HG02943 (cell line): ENCODE results near the gene ALDH3A1.
"Not testable (repeated sequence)": the region's sequence is repeated elsewhere in the genome, so short reads cannot be mapped to it uniquely, and the experiment has no call there.

Source experiments
- ATAC-seq: cut with Tn5 transposase; IDR thresholded peaks from one replicate; pipeline ENCODE4 v1.9.1; 2021; ENCODE audit warnings: mild to moderate bottlenecking, low read depth, moderate library complexity; ENCODE audit not compliant: unreplicated experiment

Gene ALDH3A1

DNA sequence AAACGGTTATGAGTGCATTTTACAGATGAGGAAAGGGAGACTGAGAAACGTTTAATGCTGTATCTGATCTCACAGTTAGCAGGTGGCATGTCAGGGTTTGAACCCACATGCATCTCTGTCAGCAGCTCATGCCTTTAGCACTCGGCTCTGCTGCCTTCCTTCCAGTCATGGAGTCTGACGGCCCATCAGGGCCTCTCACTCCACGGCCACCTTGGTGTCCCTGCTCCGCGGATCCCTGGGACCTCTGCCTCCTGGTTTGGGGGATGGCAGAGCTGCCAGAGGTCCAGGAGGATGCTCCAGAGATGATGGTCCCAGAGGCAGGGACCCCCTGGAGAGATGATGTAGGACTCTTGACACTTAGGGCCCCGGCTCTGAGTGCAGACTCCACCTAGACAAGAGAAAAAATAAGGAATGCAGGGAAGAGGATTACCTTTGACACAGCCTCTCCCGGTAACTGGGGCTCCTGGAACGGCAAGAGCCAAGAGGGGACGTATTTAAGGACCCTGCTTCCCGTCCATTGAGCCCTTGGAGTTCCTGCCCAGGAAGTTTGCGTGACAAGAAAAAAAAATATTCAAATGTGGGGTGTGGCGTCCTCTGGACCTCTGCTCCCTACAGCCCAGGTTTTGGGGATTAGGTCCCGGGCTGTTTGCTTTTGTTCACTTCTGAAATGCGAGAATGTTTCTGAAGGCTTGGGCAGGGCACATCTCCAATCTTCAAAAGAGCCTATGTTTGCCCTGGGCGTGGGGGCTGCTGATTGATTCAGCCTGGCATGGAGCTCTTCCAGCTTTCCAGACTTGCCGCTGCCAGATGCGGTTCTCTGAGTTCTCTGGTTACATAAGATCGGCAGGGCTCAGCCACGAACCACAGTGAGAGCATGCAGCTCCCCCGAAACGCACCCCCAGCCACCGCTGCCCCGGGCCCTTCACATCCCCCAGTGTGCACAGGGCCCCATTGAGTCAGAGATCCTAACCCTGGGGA, at the start of gene ALDH3A1:
ALDH3A1 (minus strand) TSS at position 470 of the 978 bp plus-strand sequence. CDS start 3,169 bp downstream, outside the sequence.
- no peak for ATAC-seq

DNA sequence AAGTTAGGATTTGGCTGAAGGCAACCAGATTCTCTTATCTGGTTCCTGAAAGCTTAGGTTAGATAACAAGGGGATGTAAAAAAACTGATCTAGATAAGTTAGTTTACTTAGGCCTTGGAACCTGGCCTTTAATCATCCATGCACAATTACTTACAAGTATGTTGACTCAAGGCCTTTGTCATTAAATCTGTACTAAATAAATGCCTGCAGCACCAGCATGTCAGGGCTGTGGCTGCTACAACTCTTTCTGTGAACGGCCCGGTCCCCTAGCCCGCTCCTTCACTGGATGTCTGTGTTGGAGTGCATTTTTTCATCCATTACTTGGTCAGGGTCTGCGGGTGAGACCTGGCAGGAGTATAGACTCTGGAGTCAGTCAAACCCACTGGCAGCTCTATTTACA, 48.4 kb upstream of the ALDH3A1 start:
- no peak for ATAC-seq

DNA sequence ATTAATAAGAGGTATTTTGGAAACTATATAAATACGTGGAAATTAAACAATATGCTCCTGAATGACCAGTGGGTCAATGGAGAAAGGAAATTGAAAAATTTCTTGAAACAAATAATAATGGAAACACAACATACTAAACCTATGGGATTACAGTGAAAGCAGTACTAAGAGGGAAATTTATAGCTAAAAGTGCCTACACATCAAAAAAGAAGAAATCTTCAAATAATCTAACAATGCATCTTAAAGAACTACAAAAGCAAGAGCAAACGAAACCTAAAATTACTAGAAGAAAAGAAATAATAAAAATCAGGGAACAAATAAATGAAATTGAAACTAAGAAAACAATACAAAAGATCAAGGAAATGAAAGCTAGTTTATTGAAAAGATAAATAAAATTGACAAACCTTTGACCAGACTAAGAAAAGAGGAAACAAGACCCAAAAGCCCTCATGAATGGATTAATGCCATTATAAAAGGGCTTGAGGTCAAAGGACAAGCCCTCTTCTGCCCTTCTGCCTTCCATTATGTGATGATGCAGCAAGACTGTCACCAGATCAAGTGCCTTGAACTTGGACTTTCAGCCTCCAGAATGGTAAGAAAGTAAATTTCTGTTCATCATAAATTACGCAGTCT, 43.9 kb upstream of the ALDH3A1 start:
- ATAC-seq: no peak

DNA sequence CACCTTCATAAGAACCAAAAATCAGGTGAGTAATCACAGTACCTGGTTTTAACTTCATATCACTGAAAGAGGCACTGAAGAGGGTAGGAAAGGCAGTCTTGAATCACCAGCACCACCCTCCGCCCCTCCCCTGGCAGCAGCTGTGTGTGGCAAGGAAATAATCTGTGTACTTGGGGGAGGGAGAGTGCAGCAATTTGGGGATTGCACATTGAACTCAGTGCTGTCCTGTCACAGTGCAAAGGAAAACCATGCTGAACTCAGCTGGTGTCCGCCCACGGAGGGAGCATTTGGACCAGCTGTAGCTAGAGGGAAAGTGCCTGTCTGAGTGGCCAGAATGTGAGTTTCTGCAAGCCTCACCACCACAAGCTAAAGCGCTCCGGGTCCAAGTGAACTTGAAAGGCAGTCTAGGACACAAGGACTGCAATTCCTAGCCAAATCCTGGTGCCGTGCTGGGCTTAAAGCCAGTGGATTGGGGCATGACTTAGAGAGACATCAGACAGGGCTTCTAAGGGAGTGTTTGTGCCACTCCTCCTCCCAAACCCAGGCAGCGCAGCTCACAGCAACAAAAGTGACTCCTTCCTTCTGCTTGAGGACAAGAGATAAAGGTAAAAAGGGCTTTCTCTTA, 39.7 kb upstream of the ALDH3A1 start:
- ATAC-seq: no peak

DNA sequence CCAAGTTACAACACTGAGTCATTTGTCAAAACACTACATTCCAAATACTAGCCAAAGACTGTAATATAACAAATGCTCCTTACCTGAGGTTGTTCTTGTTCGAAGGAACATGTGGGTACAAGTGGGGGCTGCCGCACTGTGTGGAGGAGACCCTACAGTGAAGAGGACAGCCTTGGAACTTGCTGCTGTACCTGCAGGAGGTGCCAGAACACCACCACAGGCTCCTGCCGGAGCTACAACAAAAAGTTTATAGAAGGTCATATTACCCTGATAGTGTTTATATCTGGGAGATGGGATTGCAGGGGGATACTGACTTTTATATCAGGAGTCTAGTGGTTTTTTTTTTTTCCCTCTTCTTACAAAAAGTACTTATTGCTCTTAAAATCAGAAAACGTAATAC, 37.8 kb upstream of the ALDH3A1 start:
- ATAC-seq: no peak

DNA sequence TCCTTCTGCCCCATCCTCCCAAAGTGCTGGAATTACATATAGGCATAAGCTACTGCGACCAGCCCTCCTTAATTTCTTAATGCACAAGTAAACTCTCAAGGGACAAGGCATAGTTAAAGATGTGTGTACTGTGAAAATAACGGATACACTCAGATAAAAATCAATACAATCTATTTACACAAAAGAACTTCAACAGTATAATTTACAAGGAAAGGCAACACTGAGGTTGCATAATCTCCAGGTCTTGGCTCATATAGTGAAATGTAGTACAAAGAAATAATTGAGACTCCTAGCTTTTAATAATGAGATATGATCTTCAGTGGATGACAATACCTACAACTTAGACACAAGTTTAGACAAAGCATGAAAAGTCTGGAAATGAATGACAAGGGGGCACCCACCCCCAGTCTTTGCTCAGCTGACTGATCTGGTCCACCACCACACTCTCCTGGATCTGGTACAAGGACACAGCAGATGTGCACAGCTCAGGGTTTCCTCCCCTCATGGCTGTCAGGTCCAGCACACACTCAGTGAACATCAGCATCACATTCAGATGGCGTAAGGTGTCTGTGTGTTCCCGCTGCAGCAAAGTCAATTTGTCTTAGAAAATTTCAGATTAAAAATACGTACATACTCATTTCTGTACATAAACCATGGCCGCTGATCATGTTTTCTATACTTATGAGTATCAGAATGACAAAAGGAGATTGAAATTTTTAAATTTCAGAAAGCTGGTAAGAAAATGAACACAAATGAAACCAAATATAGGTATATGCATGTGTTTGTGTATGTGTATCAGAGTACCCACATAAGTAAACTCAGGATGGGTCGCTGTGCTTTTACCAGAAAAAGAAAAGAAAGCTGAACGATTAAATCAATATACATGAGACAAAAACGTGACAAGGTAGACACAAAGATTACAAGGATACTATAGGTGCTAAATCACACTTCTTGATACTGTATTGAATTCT, 33.7 kb upstream of the ALDH3A1 start:
- ATAC-seq: no peak

DNA sequence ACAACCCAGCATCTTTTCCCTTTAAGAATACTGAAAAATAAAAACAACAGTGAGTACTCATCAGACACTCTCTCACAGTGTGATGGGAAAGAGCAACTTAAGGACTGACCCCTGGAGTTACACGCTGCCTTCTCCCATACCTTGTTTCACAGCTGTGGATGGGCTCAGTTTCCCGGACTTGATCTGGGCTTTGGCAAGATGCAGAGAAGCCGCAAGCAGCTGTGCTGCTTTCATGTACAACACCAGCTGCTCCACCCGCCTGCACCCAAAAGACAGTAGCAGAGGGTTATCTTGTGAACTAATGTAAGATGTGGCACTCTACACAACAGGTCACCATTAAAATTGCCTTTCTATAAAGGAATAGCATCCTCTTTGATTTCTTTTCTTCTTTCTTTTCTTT, 32.7 kb upstream of the ALDH3A1 start:
- ATAC-seq: no peak

DNA sequence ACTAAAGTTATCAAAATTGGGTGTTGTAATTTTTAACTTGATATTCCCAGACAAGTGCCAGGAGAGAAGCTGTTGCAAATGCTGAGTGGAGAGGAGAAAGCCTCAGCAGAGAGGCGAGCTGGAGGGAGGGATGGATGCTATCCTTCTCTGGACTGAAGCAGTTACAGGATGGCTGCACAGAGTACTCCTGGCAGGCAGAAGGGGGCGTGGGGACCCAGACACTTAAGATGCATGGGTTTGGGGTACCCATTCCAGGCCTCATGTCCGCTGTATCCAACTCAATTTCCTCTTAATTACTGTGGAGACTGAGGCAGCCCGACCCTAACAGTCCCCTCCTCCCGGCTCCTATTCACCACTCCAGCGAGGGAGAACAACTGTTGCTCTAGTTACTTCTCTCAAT, 25.4 kb upstream of the ALDH3A1 start:
- no peak for ATAC-seq

DNA sequence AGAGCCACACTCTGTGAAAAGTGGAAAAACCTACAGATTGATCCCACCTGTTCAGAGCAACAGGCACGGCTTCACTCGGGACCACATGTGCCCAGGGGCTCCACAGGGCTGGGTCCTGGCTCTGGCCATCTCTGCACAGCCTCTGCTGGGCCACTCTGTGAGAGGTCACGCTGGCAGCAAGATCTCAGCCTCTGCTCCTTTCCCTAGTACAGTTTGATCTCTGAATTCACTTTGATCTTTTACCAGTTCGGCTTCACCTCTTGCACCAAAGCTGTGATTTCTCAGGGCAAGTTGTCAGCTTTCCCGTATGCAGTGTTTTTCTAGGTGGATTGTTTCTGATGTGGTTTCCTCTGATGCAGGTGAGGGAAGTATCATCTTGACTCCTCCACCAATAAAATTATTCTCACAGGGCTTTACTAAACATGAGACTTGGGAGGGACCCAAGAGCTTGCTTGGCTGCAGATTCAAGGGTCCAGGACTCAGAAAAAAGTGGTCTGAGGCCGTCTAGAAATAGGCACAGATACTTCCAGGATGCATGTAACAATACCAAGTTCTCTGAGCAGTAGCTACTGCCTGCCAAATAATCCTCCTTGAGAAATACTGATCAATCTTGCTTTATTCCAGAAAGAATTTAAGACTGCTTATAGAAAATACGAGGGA, 24.0 kb upstream of the ALDH3A1 start:
- no peak for ATAC-seq

DNA sequence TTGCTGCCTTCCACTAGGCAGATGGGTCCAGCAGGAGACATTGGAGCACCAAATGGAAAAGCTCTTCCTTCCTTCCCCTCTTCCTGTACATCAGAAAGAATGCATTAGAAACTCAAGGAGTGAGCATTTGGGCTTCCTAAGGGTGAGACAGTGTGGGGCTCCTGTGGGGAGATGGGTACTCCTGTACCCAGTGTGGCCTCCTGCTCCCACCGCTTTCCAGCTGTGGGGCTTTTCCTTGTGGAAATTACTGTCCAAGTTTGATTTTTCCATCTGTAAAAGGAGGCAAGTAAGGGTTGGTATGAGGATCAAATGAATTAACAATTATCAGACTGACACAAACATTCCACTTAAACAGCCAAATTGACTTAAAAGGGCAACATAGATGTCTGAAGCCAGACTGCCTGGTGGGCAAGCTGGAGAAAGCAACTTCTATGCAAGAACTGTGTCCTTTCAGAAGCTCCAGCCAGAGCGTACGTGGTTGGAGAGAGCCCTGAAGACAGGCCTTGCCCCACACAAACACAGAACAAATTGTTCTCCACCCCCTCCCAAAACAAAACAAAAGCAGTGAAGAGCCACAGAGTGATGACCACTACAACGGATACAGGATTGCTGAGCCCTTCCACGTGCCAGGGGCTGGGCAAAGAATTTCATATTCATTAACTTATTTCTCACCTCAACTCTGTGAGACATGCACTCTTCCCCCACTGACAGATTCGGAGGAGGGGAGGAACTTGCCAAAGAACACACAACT, 23.1 kb upstream of the ALDH3A1 start:
- ATAC-seq: no peak

DNA sequence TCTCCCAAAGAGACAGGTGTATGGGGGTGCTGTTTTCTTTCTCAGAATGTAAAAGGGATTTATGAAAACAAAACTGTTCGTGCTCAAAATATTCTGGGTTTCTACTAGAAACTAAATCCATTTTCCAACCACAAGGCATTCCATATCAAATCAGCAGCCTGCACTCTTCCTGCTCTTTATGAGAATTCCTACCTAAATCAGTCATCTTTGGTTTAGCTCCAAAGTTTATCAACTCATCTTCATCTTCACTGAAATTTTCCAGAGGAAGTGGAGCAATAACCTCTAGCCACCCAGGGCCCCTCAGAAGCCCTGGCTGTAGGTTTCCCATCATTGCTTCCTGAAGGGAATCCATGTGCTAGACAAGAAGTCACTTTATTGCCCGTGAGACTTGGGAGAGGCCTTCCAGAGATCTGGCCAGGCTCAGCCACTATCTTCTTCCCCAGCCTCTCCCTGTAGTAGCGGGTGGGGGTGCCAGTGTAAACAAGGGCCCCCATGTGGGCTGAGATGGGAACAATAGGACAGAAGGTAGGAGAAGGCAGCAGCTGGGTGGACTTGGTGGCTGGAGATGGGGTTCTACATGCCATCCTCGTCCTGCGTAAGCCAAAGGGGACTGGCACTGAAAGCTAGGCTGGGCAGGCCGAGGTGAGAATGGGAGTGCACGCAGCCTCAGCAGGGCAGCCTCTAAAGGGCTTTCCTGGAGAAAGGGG, 22.0 kb upstream of the ALDH3A1 start:
- no peak for ATAC-seq

DNA sequence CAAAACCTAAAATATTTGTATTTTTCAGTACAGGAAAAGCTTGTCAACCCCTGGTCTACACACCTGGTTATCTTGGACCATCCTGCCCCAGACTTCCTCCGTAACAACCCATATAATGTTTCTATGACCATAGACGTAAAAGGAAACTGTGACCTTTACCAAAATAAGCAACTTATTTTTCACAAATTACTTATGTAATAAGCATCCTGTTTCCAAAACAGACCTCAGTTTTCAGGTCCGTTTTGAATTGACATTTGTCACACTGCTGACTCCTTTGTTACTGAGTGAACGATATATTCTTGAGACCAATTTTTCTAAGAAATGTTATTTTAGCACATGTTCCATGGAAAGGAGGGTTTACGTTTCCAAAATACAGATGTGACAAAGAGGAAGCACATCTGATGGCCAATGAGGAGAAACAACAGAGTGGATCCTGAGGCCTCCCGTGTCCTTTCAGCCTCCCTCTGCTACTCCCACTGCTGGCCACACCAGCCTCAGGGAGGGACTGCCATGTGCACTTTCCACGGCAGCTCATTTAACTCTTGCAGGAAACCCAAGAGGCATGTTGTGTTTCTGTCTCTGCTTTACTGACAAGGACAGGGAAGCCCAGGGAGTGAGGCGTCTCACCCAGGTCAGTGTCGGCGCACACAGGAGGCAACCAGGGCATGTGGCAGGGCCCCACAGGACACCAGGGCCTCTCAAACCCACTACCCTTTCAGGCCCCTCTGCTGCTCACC, 20.1 kb upstream of the ALDH3A1 start:
- no peak for ATAC-seq

DNA sequence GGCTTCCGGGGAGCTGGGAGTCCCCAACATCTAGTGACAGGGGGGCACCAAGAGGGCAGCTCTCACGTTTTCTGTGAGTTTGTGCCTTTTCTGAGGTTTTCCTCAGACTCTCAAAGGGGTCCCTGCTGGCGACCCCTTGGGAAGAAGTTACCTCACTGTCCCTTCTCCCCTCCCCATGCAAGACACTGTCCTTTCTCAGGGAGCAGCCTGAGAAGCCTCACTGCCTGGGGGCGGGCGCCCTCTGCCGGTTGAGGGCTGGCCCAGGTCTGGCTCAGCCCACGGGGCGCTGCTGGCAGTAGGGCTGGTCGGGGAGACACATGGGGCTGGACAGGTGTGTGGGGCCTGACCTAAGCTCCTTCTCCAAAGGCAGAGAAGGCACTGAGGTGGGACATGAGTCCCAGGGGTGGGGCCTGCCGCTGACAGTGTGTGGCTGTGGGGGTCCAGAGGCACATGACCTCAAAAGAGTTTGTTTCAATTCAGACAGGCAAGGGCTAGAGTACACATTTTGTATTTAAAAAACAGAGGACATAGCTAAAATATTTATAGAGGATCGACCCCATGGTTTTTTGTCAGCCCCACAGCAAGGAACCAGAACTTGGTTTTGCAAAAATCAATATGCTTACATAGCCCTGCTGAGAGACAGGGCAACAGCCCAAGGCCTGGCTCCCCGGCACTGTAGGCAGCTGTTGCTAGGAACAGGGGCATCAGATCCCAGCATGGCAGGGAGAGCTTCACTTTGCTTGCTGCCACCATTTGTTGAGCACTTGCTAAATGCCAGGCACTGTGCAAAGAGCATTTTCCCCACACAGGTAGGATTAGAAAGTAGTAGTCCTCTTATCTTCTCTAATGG, 18.5 kb upstream of the ALDH3A1 start:
- ATAC-seq: no peak

DNA sequence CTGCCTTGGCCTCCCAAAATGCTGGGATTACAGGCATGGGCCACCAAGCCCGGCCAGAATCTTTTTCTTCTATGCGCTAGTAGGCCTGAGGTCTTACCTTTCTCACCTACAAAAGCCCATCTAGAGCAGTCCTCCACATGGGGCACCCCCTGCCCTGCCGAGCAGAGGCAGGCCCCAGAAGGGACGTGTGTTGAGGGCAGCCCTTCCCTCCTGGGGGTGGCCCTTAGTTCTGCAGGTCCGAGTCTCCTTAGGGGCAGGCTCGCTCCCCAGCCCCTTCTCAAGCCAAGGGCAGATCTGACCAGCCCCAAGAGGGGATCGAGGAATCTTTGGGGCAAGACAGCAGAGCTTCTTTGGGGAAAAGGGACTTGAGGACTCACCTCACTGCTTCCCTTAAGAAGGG, 17.9 kb upstream of the ALDH3A1 start:
- ATAC-seq: no peak

DNA sequence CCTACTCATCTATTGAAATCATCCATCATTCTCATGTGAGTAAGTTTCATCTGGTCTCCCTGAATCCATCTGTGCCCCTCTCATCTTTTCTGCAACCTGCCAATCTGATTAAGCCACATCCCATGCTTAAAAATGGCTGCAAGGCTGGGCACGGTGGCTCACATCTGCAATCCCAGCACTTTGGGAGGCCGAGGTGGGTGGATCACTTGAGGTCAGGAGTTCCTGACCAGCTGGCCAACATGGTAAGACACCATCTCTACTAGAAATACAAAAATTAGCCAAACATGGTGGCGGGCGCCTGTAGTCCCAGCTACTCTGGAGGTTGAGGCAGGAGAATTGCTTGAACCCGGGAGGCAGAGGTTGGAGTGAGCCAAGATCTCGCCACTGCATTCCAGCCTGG, 15.9 kb upstream of the ALDH3A1 start:
- ATAC-seq: not testable (repeated sequence)

DNA sequence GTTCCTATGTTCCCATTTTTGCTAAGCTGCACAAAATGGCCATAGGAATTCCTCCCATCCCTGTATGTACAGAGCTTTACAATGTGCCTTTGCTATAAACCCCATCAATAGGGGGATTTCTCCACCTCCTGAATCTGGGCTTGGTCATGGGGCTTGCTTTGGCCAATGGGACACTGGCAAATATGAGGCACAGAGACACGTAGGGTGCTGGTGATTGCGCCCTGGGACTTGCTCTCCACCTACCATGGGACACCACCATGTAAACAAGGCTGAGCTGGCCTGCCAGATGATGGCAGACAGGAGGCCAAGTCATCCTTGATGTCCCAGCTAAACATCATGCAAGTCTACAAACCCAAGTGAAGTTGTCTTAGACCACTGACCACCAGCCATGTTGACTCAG, 15.3 kb upstream of the ALDH3A1 start:
- ATAC-seq: no peak

DNA sequence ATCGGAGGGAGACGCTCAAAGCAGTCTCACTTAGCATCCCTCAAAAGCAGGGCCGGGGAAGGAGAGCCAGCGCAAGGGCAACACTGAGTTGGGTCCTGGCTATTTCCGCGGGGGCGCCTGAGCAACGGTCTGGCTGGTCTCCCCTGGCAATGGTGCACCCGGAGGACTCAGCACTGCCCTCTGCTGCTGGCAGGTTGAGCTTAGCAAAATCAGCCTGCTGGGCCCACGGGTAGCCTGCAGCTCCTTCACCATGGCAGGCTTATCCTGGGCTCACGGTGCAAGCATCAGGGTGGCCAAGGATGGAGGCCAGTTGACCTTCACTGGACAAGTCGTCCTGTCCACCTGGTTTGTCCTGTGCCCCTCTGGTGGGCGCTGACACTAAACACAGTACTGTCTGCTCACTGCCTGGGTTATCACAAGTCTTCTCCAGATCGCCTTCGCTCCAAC, 14.4 kb upstream of the ALDH3A1 start:
- ATAC-seq: no peak
